Breast epithelium (tissue), 3 donors: ENCODE measurements around the gene PRPH2.

Source experiments
- POLR2A ChIP-seq: fragments of 450-650 bp; IDR thresholded peaks from one replicate; pipeline ENCODE4 v1.6.1; 2016; ENCODE audit warnings: antibody characterized with exemption, mild to moderate bottlenecking, moderate library complexity
- POLR2AphosphoS5 ChIP-seq, 3 donors: sonication (generic); formaldehyde crosslinking; IDR thresholded peaks; one replicate each; pipeline ENCODE4 v1.6.1; 2017; ENCODE audit warnings: antibody characterized with exemption in 3 of 3
- TF ChIP-seq, protein P1 (sequence below), 3 donors: fragments of 450-650 bp; IDR thresholded peaks; one replicate each; pipeline ENCODE4 v1.5.1; 2016 to 2017; ENCODE audit warnings: antibody characterized with exemption in 3 of 3, mild to moderate bottlenecking in 3 of 3, moderate library complexity in 3 of 3

DNA sequence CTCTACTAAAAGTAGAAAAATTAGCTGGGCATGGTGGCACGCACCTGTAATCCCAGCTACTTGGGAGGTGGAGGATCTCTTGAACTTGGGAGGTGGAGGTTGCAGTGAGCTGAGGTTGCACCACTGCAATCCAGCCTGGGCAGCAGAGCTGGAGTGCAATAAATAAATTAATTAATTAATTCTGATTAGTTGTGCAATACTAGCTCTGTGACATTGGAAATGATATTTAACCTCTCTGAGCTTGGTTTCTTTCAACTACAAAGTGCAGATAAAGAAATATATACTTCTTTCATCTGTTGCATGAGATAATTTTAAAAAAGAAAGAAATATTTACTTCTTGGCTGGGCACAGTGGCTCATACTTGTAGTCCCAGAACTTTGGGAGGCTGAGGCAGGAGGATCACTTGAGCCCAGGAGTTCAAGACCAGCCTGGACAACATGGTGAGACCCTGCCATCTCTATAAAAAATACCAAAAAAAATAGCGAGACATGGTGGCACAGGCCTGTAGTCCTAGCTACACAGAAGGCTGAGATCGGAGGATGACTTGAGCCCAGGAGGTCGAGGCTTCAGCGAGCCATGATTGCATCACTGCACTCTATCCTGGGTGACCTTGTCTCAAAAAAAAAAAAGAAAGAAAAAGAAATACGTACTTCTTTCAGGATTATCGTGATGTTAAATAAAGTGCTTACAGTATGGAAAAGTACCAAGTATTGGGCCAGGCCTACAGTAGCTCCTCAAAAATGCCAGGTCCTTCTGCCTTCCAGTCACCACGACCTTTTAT, 39.1 kb upstream of the PRPH2 start:
- TF ChIP-seq, protein P1, sequence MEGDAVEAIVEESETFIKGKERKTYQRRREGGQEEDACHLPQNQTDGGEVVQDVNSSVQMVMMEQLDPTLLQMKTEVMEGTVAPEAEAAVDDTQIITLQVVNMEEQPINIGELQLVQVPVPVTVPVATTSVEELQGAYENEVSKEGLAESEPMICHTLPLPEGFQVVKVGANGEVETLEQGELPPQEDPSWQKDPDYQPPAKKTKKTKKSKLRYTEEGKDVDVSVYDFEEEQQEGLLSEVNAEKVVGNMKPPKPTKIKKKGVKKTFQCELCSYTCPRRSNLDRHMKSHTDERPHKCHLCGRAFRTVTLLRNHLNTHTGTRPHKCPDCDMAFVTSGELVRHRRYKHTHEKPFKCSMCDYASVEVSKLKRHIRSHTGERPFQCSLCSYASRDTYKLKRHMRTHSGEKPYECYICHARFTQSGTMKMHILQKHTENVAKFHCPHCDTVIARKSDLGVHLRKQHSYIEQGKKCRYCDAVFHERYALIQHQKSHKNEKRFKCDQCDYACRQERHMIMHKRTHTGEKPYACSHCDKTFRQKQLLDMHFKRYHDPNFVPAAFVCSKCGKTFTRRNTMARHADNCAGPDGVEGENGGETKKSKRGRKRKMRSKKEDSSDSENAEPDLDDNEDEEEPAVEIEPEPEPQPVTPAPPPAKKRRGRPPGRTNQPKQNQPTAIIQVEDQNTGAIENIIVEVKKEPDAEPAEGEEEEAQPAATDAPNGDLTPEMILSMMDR (IDR thresholded peaks at IDR 0.05) = no peak
- no peak for TF ChIP-seq POLR2AphosphoS5 (IDR thresholded peaks at IDR 0.05)
- no peak for TF ChIP-seq POLR2A
